ENCODE data around the gene SYNPO2. TPM values are rescaled to one million over a fixed set of nuclear protein-coding genes. Genes with fewer than 3 reads are reported as not detected.
"Not testable (repeated sequence)": the region's sequence is repeated elsewhere in the genome, so short reads cannot be mapped to it uniquely, and the experiment has no call there.

The SYNPO2 gene
- polyA plus RNA-seq, 1 donor from 2014 or later, result not detected

DNA sequence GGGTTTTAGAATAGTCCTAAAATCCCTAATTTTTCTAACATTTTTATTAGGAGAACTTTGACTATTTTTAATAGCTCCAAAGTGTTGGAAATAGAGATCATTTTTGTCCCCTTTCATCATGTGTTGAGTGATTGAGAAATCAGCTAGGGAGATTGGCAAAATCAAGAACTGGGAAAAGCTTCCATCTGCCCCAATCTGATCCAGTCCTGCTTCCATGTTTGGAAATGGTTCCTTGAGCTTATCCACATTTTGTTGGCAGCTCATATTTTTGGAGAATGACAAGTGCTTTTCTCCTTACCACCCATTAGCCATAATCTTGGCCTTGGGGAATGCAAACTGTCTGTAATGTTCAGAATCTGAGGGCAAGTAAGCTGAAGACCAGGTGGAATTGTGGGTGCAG lies 73.9 kb downstream of the SYNPO2 start:
- no peaks in the 10 kb centered on the region for H3K27me3 Mint-ChIP-seq
- H3K27ac Mint-ChIP-seq, result no peak overlapping the region
- H3K4me3 Mint-ChIP-seq, result no peak overlapping the region
- H3K9me3 Mint-ChIP-seq, result no peaks in the 10 kb centered on the region
- peaks cover 2% of the 10 kb centered on the region for H3K36me3 Mint-ChIP-seq
- peaks cover 0 to 4% (median 0%) of the 10 kb centered on the region in 3 donors for H3K4me1 Mint-ChIP-seq

DNA sequence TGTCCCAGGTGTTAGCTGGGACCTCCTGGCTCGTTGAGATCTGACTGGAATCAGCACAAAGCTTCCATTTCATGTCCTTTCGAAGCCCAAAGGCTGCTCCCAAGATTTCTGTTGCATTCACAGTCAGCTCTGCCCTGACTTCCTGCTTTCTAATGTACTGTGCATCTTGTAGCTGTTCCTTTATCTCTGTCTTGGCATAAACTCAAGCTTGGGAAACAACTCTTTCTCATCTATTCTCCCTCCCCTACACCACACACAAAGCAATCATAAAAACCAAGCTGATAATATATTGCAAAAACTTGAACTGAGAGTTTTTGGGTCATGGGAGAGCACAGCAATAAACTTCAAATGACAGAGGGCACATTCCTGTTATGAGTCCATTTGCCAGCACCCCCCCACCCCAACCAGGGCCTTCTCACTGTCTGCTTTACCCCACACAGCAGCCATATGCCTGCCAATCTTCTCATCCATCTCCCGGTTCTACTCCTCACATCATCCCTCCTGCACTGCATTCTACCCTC lies 76.3 kb downstream of the SYNPO2 start:
- H3K27ac Mint-ChIP-seq, result no peak overlapping the region
- H3K27me3 Mint-ChIP-seq, result no peaks in the 10 kb centered on the region
- H3K4me1 Mint-ChIP-seq, result peaks cover 7 to 8% (median 8%) of the 10 kb centered on the region in 3 donors
- H3K9me3 Mint-ChIP-seq, result no peaks in the 10 kb centered on the region
- H3K36me3 Mint-ChIP-seq, result no peaks in the 10 kb centered on the region
- no peak overlapping the region for H3K4me3 Mint-ChIP-seq

DNA sequence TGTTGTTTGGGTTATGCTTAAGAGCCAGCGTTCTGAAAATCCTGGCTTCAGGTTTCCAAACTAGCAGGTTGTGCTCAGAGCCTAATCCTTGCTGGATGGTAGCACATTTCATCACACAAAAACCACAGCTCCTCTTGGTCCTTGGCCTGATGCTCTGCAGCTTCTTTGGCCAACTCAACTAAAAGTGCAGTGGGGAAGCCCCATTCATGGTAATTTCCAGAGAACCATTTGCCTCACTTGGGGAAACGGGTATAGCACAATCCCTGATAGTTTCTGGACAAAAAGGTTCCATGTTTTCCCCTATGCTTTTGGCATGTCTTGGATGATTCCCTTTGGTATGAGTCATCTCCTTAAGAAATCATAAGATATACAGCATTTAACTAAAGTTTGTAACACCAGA lies 78.7 kb downstream of the SYNPO2 start:
- H3K4me3 Mint-ChIP-seq, result no peak overlapping the region
- H3K4me1 Mint-ChIP-seq, result peaks cover 6 to 8% (median 8%) of the 10 kb centered on the region in 3 donors
- no peak overlapping the region for H3K27ac Mint-ChIP-seq
- no peaks in the 10 kb centered on the region for H3K27me3 Mint-ChIP-seq
- H3K9me3 Mint-ChIP-seq, result no peaks in the 10 kb centered on the region
- H3K36me3 Mint-ChIP-seq, result no peaks in the 10 kb centered on the region

- peak overlapping the region in 2 of 3 donors; percentile 41 to 70 for H3K27ac Mint-ChIP-seq
- no peaks in the 10 kb centered on the region for H3K9me3 Mint-ChIP-seq
- peaks cover 6 to 8% (median 8%) of the 10 kb centered on the region in 3 donors for H3K4me1 Mint-ChIP-seq
- H3K27me3 Mint-ChIP-seq, result no peaks in the 10 kb centered on the region
- peak overlapping the region in 2 of 4 donors; percentile 42 to 72 for H3K4me3 Mint-ChIP-seq
- H3K36me3 Mint-ChIP-seq, result no peaks in the 10 kb centered on the region
These were observed 79.4 kb downstream of the SYNPO2 start for GRCh38 chr4:118968005-118968404.

DNA sequence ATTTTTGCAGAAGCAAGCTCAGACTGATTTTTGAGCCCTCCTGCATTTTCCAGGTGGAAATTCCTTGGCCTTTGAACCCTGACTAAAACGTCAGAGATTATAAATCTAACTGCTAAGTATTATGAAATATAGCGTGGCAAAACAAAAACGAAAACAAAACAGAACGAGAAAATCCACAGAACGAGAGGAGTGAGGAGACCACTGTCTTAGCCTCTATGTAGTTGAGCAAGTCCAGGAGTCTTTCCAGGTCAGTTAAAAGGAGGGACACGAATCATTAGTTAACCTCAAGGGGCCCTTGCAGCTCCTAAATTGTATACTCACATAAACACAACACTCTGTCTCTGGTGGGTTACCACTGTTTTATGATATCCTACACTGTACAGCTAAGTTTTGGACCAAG lies 80.2 kb downstream of the SYNPO2 start:
- Mint-ChIP-seq H3K4me3 (no peak overlapping the region), H3K27ac (no peak overlapping the region), H3K9me3 (no peaks in the 10 kb centered on the region), H3K4me1 (peaks cover 6 to 8% (median 8%) of the 10 kb centered on the region in 3 donors), H3K27me3 (no peaks in the 10 kb centered on the region), H3K36me3 (no peaks in the 10 kb centered on the region)

DNA sequence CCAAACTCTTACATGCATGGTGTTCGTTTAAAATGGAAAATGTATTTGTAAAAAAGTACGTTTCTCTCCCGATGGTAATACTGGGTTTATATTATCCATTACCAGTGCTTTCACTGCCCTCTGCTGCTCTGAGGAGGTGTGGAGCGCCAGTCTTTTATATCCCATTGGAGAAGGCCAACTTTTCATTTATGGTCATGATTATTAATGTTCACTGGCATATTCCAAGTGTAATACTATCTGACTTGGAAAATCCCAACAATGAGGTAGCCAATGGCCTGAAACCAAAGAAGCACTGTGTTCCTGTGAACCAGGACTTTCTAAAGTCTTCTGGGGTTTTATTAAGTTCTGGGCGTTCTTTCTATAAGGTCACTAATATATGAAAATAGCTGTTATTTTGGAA lies 80.7 kb downstream of the SYNPO2 start:
- Mint-ChIP-seq H3K4me3 (no peak overlapping the region), H3K27me3 (no peaks in the 10 kb centered on the region), H3K36me3 (no peaks in the 10 kb centered on the region), H3K9me3 (no peaks in the 10 kb centered on the region), H3K27ac (no peak overlapping the region), H3K4me1 (peaks cover 6 to 8% (median 8%) of the 10 kb centered on the region in 3 donors)

DNA sequence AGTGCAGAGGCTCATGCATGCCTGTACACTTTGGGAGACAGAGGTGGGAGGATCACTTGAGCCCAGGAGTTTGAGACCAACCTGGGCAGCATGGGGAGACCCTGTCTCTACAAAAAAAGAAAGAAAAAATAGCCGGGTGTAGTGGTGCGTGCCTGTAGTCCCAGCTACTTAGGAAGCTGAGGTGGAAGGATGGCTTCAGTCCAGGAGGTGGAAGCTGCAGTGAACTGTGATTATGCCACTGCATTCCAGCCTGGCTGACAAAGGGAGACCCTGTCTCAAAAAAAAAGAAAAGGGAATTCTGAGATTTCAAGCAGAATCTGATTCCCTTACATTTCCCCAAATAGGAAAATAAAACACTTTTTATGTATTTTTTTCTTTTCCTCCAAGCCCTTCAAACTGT lies 83.5 kb downstream of the SYNPO2 start:
- Mint-ChIP-seq H3K27me3 (no peaks in the 10 kb centered on the region), H3K36me3 (no peaks in the 10 kb centered on the region), H3K27ac (no peak overlapping the region), H3K4me3 (no peak overlapping the region), H3K4me1 (peaks cover 4 to 8% (median 8%) of the 10 kb centered on the region in 3 donors), H3K9me3 (no peaks in the 10 kb centered on the region)

- no peaks in the 10 kb centered on the region for H3K9me3 Mint-ChIP-seq
- no peak overlapping the region for H3K4me3 Mint-ChIP-seq
- no peak overlapping the region for H3K27ac Mint-ChIP-seq
- no peaks in the 10 kb centered on the region for H3K27me3 Mint-ChIP-seq
- H3K36me3 Mint-ChIP-seq, result no peaks in the 10 kb centered on the region
- peaks cover 0 to 2% (median 2%) of the 10 kb centered on the region in 3 donors for H3K4me1 Mint-ChIP-seq
These were observed 84.6 kb downstream of the SYNPO2 start for GRCh38 chr4:118973295-118973694.

DNA sequence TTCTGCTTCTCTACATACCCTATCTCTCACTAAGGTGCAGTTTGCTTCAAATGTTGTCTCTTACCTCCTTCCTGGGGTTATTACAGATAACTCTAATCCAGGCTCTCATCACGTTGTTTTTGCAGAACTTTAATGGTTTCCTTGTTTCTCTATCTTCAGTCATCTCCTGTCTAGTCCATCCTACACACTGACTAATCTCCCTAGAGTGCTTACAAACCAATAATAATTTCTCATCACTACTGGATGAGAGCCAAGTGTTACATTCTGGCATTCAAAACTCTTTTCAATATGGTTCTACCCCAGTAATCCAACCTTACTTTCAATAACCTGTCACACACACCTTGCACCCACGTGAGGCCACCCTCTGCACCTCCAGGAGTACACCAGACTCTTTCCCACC lies 86.1 kb downstream of the SYNPO2 start:
- H3K36me3 Mint-ChIP-seq, result no peaks in the 10 kb centered on the region
- H3K9me3 Mint-ChIP-seq, result no peaks in the 10 kb centered on the region
- no peak overlapping the region for H3K4me3 Mint-ChIP-seq
- no peaks in the 10 kb centered on the region for H3K27me3 Mint-ChIP-seq
- H3K4me1 Mint-ChIP-seq, result no peaks in the 10 kb centered on the region
- no peak overlapping the region for H3K27ac Mint-ChIP-seq

DNA sequence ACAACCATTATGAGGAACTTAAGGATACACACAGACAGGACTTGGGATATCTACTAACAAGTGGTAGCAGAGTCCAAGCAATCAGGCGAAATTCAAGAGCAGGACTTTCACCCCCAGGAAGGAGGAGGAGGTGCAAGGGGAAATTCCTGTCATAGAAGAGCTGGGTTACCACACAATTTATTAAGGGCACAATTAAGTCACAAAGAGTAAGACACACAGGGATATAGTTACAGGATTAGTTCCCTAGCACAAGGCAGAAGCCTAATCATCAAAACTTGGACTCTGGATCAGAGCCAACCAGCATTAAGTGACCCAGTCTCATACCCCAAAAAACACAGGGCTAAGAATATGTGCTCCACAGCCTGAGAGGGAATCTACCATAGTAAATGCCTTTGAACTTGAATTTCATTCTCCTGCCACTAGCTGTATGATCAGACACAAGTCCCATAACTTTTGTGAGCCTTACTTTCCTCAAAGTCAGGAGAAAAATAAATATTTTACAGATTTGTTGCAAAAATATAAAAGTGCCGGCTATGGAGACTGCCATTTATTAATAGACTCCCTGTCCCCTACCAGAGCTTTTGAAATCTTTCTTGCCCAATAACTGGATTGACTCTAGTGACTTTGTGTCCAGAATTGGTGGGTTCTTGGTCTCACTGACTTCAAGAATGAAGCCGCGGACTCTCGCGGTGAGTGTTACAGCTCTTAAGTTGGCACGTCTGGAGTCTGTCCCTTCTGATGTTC lies 87.0 kb downstream of the SYNPO2 start:
- no peaks in the 10 kb centered on the region for H3K9me3 Mint-ChIP-seq

GRCh38 chr4:118976193-118976560 lies 87.5 kb downstream of the SYNPO2 start:
- not testable (repeated sequence) for H3K4me3 Mint-ChIP-seq, H3K27me3 Mint-ChIP-seq, H3K36me3 Mint-ChIP-seq, H3K27ac Mint-ChIP-seq, H3K4me1 Mint-ChIP-seq, H3K9me3 Mint-ChIP-seq

More for the DNA sequence above, 87.0 kb downstream of the SYNPO2 start:
- Mint-ChIP-seq H3K36me3 (no peaks in the 10 kb centered on the region), H3K4me1 (no peaks in the 10 kb centered on the region), H3K27ac (no peak overlapping the region), H3K27me3 (no peaks in the 10 kb centered on the region), H3K4me3 (no peak overlapping the region)

- H3K9me3 Mint-ChIP-seq, H3K27me3 Mint-ChIP-seq, H3K4me3 Mint-ChIP-seq, H3K27ac Mint-ChIP-seq, H3K36me3 Mint-ChIP-seq, H3K4me1 Mint-ChIP-seq: not testable (repeated sequence)
These were observed 88.4 kb downstream of the SYNPO2 start for GRCh38 chr4:118977100-118977499.

- peaks cover 0 to 2% (median 0%) of the 10 kb centered on the region in 3 donors for H3K4me1 Mint-ChIP-seq
- no peaks in the 10 kb centered on the region for H3K36me3 Mint-ChIP-seq
- H3K4me3 Mint-ChIP-seq, result no peak overlapping the region
- no peaks in the 10 kb centered on the region for H3K9me3 Mint-ChIP-seq
- H3K27me3 Mint-ChIP-seq, result no peaks in the 10 kb centered on the region
- no peak overlapping the region for H3K27ac Mint-ChIP-seq
These were observed 91.1 kb downstream of the SYNPO2 start for GRCh38 chr4:118979712-118980111.

DNA sequence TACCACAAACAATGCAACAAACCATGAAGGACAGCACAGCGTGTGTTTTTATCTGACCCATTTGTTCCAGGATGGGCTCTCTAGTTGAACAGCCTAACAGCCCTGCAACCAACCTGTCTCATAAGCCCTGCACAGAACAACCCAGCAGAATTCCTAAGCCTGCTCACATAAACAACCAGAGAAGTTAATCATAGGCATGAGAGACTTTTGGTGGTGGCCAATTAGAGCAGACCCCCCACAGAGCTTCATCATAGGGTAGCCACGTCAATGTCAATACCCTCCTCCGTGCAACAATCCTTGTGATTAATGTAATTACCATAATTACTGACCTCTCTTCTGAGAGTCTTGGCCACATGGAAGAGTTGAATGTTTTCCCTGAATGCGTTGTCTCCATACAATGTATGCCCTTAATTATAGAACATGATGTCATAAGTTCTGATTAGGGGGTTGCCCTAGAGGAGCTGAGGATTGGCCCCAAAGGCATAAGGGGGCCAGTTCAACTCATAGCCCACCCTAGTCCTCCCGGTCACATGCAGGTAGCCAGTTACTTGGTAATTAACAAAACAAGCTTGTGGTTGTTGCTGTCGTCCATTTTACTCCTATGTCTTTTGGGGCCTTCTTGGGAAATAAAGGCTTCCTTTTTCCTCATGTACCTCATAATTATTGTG lies 92.7 kb downstream of the SYNPO2 start:
- no peaks in the 10 kb centered on the region for H3K36me3 Mint-ChIP-seq
- H3K4me1 Mint-ChIP-seq, result peaks cover 0 to 2% (median 0%) of the 10 kb centered on the region in 3 donors
- H3K9me3 Mint-ChIP-seq, result no peaks in the 10 kb centered on the region
- H3K27ac Mint-ChIP-seq, result no peak overlapping the region
- H3K27me3 Mint-ChIP-seq, result no peaks in the 10 kb centered on the region
- H3K4me3 Mint-ChIP-seq, result no peak overlapping the region

- Mint-ChIP-seq H3K27me3 (no peaks in the 10 kb centered on the region), H3K27ac (peak overlapping the region in 1 of 3 donors; percentile 24), H3K4me1 (peaks cover 0 to 2% (median 0%) of the 10 kb centered on the region in 3 donors), H3K36me3 (no peaks in the 10 kb centered on the region), H3K9me3 (no peaks in the 10 kb centered on the region), H3K4me3 (no peak overlapping the region)
These were observed 93.3 kb downstream of the SYNPO2 start for GRCh38 chr4:118981839-118982381.
